ENCODE results near the gene MAFF.
"Not testable (repeated sequence)": the region's sequence is repeated elsewhere in the genome, so short reads cannot be mapped to it uniquely, and the experiment has no call there.

DNA sequence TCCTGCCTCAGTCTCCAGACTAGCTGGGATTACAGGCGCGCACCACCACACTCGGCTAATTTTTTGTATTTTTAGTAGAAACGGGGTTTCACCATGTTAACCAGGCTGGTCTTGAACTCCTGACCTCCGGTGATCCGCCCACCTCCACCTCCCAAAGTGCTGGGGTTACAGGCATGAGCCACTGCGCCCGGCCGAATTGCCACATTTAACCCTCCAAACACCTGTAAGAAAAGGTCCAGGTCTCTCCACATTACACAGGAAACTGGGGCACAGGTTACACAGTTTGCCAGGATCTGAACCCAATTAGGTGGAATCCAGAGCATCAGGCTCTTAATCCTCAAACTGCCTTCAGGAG is 24.2 kb upstream of the MAFF start:
- TF ChIP-seq, protein P1, sequence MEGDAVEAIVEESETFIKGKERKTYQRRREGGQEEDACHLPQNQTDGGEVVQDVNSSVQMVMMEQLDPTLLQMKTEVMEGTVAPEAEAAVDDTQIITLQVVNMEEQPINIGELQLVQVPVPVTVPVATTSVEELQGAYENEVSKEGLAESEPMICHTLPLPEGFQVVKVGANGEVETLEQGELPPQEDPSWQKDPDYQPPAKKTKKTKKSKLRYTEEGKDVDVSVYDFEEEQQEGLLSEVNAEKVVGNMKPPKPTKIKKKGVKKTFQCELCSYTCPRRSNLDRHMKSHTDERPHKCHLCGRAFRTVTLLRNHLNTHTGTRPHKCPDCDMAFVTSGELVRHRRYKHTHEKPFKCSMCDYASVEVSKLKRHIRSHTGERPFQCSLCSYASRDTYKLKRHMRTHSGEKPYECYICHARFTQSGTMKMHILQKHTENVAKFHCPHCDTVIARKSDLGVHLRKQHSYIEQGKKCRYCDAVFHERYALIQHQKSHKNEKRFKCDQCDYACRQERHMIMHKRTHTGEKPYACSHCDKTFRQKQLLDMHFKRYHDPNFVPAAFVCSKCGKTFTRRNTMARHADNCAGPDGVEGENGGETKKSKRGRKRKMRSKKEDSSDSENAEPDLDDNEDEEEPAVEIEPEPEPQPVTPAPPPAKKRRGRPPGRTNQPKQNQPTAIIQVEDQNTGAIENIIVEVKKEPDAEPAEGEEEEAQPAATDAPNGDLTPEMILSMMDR (IDR thresholded peaks at IDR 0.05; ENCODE audit: borderline replicate concordance, extremely low read depth, low read length, poor library complexity, severe bottlenecking) = not testable (repeated sequence)
- TF ChIP-seq EZH2 (IDR thresholded peaks at IDR 0.05; ENCODE audit: borderline replicate concordance, low read depth, low read length, severe bottlenecking) = not testable (repeated sequence)
